BLaER1 treated with 17β-estradiol and CSF1 and Interleukin-3, amounts not matched to agents 10 nM and 100 nM (cell line): Measurements from ENCODE around the gene ATRN.

Source experiments
- H3K27ac ChIP-seq, 11 experiments: shearing (Covaris generic); formaldehyde crosslinking; 2 replicates each; pipeline ENCODE4 v1.8.1; 2022
- H3K27me3 ChIP-seq, 11 experiments: shearing (Covaris generic); formaldehyde crosslinking; 2 replicates each; pipeline ENCODE4 v1.8.1; 2022
- H3K36me3 ChIP-seq, 11 experiments: shearing (Covaris generic); formaldehyde crosslinking; 2 replicates each; pipeline ENCODE4 v1.8.1; 2022
- H3K4me1 ChIP-seq, 10 experiments: shearing (Covaris generic); formaldehyde crosslinking; 2 replicates each; pipeline ENCODE4 v1.8.1; 2022
- H3K4me2 ChIP-seq, 11 experiments: shearing (Covaris generic); formaldehyde crosslinking; 2 replicates each; pipeline ENCODE4 v1.8.1; 2022
- H3K4me3 ChIP-seq, 10 experiments: shearing (Covaris generic); formaldehyde crosslinking; 2 replicates each; pipeline ENCODE4 v1.8.1; 2022
- H3K9ac ChIP-seq, 11 experiments: shearing (Covaris generic); formaldehyde crosslinking; 2 replicates each; pipeline ENCODE4 v1.8.1; 2022
- H3K9me3 ChIP-seq, 11 experiments: shearing (Covaris generic); formaldehyde crosslinking; replicated peaks in 1 of 11; 2 replicates each; pipeline ENCODE4 v1.8.1; 2022
- H4K20me1 ChIP-seq, 11 experiments: shearing (Covaris generic); formaldehyde crosslinking; 2 replicates each; pipeline ENCODE4 v1.8.1; 2022
- Cebpa-rat ChIP-seq, 11 experiments: shearing (Covaris generic); IDR thresholded peaks; 2 replicates each; pipeline ENCODE4 v1.8.1; 2022

Gene ATRN

GRCh38 chr20:3545401-3545925 is 74.6 kb downstream of the ATRN start:
- H4K20me1 ChIP-seq = 0 out of 22 replicates have a peak, but pooled peaks cover 0 to 3% (median 0%) of the 10 kb centered on the region in 11 experiments
- H3K4me1 ChIP-seq = peaks cover 0 to 9% (median 0%) of the 10 kb centered on the region in 10 experiments; a peak in 4 of 20 replicates
- no peak overlapping the region for H3K4me3 ChIP-seq
- H3K4me2 ChIP-seq = no peak overlapping the region
- H3K27ac ChIP-seq = no peak overlapping the region
- peaks cover 37 to 87% (median 65%) of the 10 kb centered on the region in 11 experiments for H3K36me3 ChIP-seq
- no peak overlapping the region for H3K9ac ChIP-seq
- H3K9me3 ChIP-seq = no peaks in the 10 kb centered on the region
- TF ChIP-seq Cebpa-rat (IDR thresholded peaks at IDR 0.05) = no peak
- H3K27me3 ChIP-seq = no peaks in the 10 kb centered on the region

- no peak overlapping the region for H3K27ac ChIP-seq
- H3K9me3 ChIP-seq = no peaks in the 10 kb centered on the region
- H3K4me2 ChIP-seq = no peak overlapping the region
- 0 out of 22 replicates have a peak, but pooled peaks cover 0 to 3% (median 0%) of the 10 kb centered on the region in 11 experiments for H4K20me1 ChIP-seq
- no peak for TF ChIP-seq Cebpa-rat (IDR thresholded peaks at IDR 0.05)
- peaks cover 43 to 97% (median 76%) of the 10 kb centered on the region in 11 experiments for H3K36me3 ChIP-seq
- no peaks in the 10 kb centered on the region for H3K27me3 ChIP-seq
- H3K4me3 ChIP-seq = no peak overlapping the region
- no peaks in the 10 kb centered on the region for H3K4me1 ChIP-seq
- no peak overlapping the region for H3K9ac ChIP-seq
Observed at GRCh38 chr20:3547906-3548305, 77.1 kb downstream of the ATRN start.

GRCh38 chr20:3550837-3551236 is 80.0 kb downstream of the ATRN start:
- Histone ChIP-seq H3K9ac (no peak overlapping the region), H4K20me1 (no peaks in the 10 kb centered on the region), H3K27ac (no peak overlapping the region), H3K36me3 (peaks cover 31 to 80% (median 65%) of the 10 kb centered on the region in 11 experiments), H3K4me1 (peaks cover 8 to 16% (median 13%) of the 10 kb centered on the region in 10 experiments), H3K4me3 (no peak overlapping the region), H3K4me2 (no peak overlapping the region), H3K9me3 (no peaks in the 10 kb centered on the region), H3K27me3 (no peaks in the 10 kb centered on the region)
- no peak for TF ChIP-seq Cebpa-rat (IDR thresholded peaks at IDR 0.05)

- peaks cover 10 to 26% (median 20%) of the 10 kb centered on the region in 10 experiments for H3K4me1 ChIP-seq
- peaks cover 26 to 70% (median 56%) of the 10 kb centered on the region in 11 experiments for H3K36me3 ChIP-seq
- no peak overlapping the region for H3K9ac ChIP-seq
- no peak overlapping the region for H3K27ac ChIP-seq
- no peak for TF ChIP-seq Cebpa-rat (IDR thresholded peaks at IDR 0.05)
- H3K4me2 ChIP-seq = no peak overlapping the region
- no peaks in the 10 kb centered on the region for H3K27me3 ChIP-seq
- no peaks in the 10 kb centered on the region for H3K9me3 ChIP-seq
- H3K4me3 ChIP-seq = no peak overlapping the region
- no peaks in the 10 kb centered on the region for H4K20me1 ChIP-seq
Observed at GRCh38 chr20:3551681-3552434, 81.0 kb downstream of the ATRN start.

GRCh38 chr20:3553663-3554062 is 82.8 kb downstream of the ATRN start:
- Histone ChIP-seq H3K9ac (no peak overlapping the region), H3K4me3 (no peak overlapping the region), H3K4me1 (peaks cover 10 to 41% (median 30%) of the 10 kb centered on the region in 10 experiments), H3K4me2 (no peak overlapping the region), H4K20me1 (no peaks in the 10 kb centered on the region), H3K27ac (no peak overlapping the region), H3K9me3 (no peaks in the 10 kb centered on the region), H3K36me3 (peaks cover 21 to 52% (median 38%) of the 10 kb centered on the region in 11 experiments), H3K27me3 (no peaks in the 10 kb centered on the region)
- TF ChIP-seq Cebpa-rat (IDR thresholded peaks at IDR 0.05) = no peak

- Histone ChIP-seq H3K4me1 (peaks cover 24 to 77% (median 50%) of the 10 kb centered on the region in 10 experiments), H3K9me3 (no peaks in the 10 kb centered on the region), H3K4me3 (peak overlapping the region in 5 of 10 experiments; percentile 35 to 56 (median 45); a peak in 9 of 20 replicates), H3K27ac (peak overlapping the region in 7 of 11 experiments; percentile 0 to 77 (median 74); a peak in 10 of 22 replicates), H3K27me3 (no peaks in the 10 kb centered on the region), H3K36me3 (peaks cover 8 to 29% (median 20%) of the 10 kb centered on the region in 11 experiments; a peak in 20 of 22 replicates), H3K4me2 (peak overlapping the region in 7 of 11 experiments; percentile 5 to 83 (median 80); a peak in 12 of 22 replicates), H3K9ac (peak overlapping the region in 6 of 11 experiments; percentile 23 to 77 (median 68); a peak in 10 of 22 replicates), H4K20me1 (no peaks in the 10 kb centered on the region)
- no peak for TF ChIP-seq Cebpa-rat (IDR thresholded peaks at IDR 0.05)
Observed at GRCh38 chr20:3557237-3557785, 86.5 kb downstream of the ATRN start.

- Histone ChIP-seq H3K36me3 (peaks cover 10 to 33% (median 19%) of the 10 kb centered on the region in 11 experiments; a peak in 19 of 22 replicates), H3K27me3 (no peaks in the 10 kb centered on the region), H3K4me3 (0 out of 20 replicates have a peak overlapping the region, but pooled peaks of 1 of the 10 experiments have one; percentile 1), H3K4me2 (peak overlapping the region; percentile 28 to 85 (median 77)), H3K27ac (peak overlapping the region in 8 of 11 experiments; percentile 48 to 81 (median 72); a peak in 16 of 22 replicates), H3K4me1 (peaks cover 24 to 85% (median 50%) of the 10 kb centered on the region in 10 experiments), H3K9ac (peak overlapping the region in 4 of 11 experiments; percentile 25 to 56 (median 40); a peak in 4 of 22 replicates), H3K9me3 (no peaks in the 10 kb centered on the region), H4K20me1 (no peaks in the 10 kb centered on the region)
- TF ChIP-seq Cebpa-rat (IDR thresholded peaks at IDR 0.05) = no peak
Observed at GRCh38 chr20:3559231-3559630, 88.4 kb downstream of the ATRN start.

- no peak for TF ChIP-seq Cebpa-rat (IDR thresholded peaks at IDR 0.05)
- H3K4me3 ChIP-seq = no peak overlapping the region
- H3K4me1 ChIP-seq = peaks cover 24 to 82% (median 49%) of the 10 kb centered on the region in 10 experiments
- H3K27me3 ChIP-seq = no peaks in the 10 kb centered on the region
- H3K27ac ChIP-seq = peak overlapping the region in 9 of 11 experiments; percentile 50 to 81 (median 68); a peak in 16 of 22 replicates
- H3K9ac ChIP-seq = peak overlapping the region in 2 of 11 experiments; percentile 50 to 52; a peak in 5 of 22 replicates
- H3K9me3 ChIP-seq = no peaks in the 10 kb centered on the region
- H3K4me2 ChIP-seq = peak overlapping the region; percentile 28 to 85 (median 77); a peak in 18 of 22 replicates
- H3K36me3 ChIP-seq = peaks cover 10 to 35% (median 21%) of the 10 kb centered on the region in 11 experiments; a peak in 19 of 22 replicates
- H4K20me1 ChIP-seq = no peaks in the 10 kb centered on the region
Observed at GRCh38 chr20:3559637-3560036, 88.8 kb downstream of the ATRN start.
